HG03442 (cell line): ENCODE data around the gene LSM11.

Experiments used
- ATAC-seq: cut with Tn5 transposase; IDR thresholded peaks from one replicate; pipeline ENCODE4 v1.9.1; 2021; ENCODE audit warnings: mild to moderate bottlenecking, moderate library complexity; ENCODE audit not compliant: unreplicated experiment

Gene LSM11

GRCh38 chr5:157766902-157767301 lies 23.4 kb downstream of the LSM11 start:
- ATAC-seq: no peak

GRCh38 chr5:157767689-157768088 lies 24.2 kb downstream of the LSM11 start:
- ATAC-seq: no peak

- no peak for ATAC-seq
Observed at GRCh38 chr5:157770665-157771064, 27.2 kb downstream of the LSM11 start.

GRCh38 chr5:157772127-157772526 lies 28.6 kb downstream of the LSM11 start:
- ATAC-seq: no peak

- no peak for ATAC-seq
Observed at GRCh38 chr5:157778121-157778805, 34.8 kb downstream of the LSM11 start.

GRCh38 chr5:157779221-157779620 lies 35.7 kb downstream of the LSM11 start:
- ATAC-seq: no peak

- ATAC-seq: no peak
Observed at GRCh38 chr5:157785801-157786200, 42.3 kb downstream of the LSM11 start.

GRCh38 chr5:157793301-157793700 lies 49.8 kb downstream of the LSM11 start:
- ATAC-seq: no peak

- no peak for ATAC-seq
Observed at GRCh38 chr5:157799578-157799977, 56.1 kb downstream of the LSM11 start.

- ATAC-seq: no peak
Observed at GRCh38 chr5:157800137-157800536, 56.6 kb downstream of the LSM11 start.

- ATAC-seq: no peak
Observed at GRCh38 chr5:157802736-157803135, 59.2 kb downstream of the LSM11 start.

GRCh38 chr5:157808043-157808442 lies 64.5 kb downstream of the LSM11 start:
- ATAC-seq: no peak
